Fibroblast of pulmonary artery (primary cell): ENCODE measurements around the gene TBCK.

Experiments used
- DNase-seq: peaks from one replicate; pipeline ENCODE4 v3.0.0-alpha.2; 2010; ENCODE audit warnings: low read depth
- H3K4me3 ChIP-seq: replicated peaks from 2 replicates; pipeline ENCODE4 v1.5.1; 2011; ENCODE audit warnings: low read depth, mild to moderate bottlenecking, control low read depth, low read length, moderate library complexity
- CTCF ChIP-seq: IDR thresholded peaks from 2 replicates; pipeline ENCODE4 v1.5.1; 2011; ENCODE audit warnings: mild to moderate bottlenecking, control low read depth, low read length, inconsistent platforms; ENCODE audit errors: missing control alignments

TBCK gene

GRCh38 chr4:106291678-106292077 is 24.3 kb downstream of the TBCK start:
- DNase-seq, result no peak
- TF ChIP-seq CTCF, result no peak
- no peak overlapping the region for H3K4me3 ChIP-seq

GRCh38 chr4:106289737-106290136 is 26.3 kb downstream of the TBCK start:
- no peak for DNase-seq
- no peak for TF ChIP-seq CTCF
- no peak overlapping the region for H3K4me3 ChIP-seq

GRCh38 chr4:106287353-106287969 is 28.5 kb downstream of the TBCK start:
- TF ChIP-seq CTCF, result no peak
- peak; percentile 97 for DNase-seq
- H3K4me3 ChIP-seq, result no peak overlapping the region

- no peak overlapping the region for H3K4me3 ChIP-seq
- DNase-seq, result no peak
- no peak for TF ChIP-seq CTCF
Observed at GRCh38 chr4:106286611-106287010, 29.4 kb downstream of the TBCK start.

GRCh38 chr4:106284227-106284626 is 31.8 kb downstream of the TBCK start:
- DNase-seq, result no peak
- no peak for TF ChIP-seq CTCF
- H3K4me3 ChIP-seq, result no peak overlapping the region

- no peak for DNase-seq
- TF ChIP-seq CTCF, result no peak
- no peak overlapping the region for H3K4me3 ChIP-seq
Observed at GRCh38 chr4:106277140-106277675, 38.8 kb downstream of the TBCK start.

GRCh38 chr4:106273831-106274230 is 42.2 kb downstream of the TBCK start:
- no peak for TF ChIP-seq CTCF
- peak; percentile 77 for DNase-seq
- no peak overlapping the region for H3K4me3 ChIP-seq
